Muscle layer of duodenum (tissue), 2 donors: Measurements from ENCODE around the gene RESP18.

ENCODE experiments used
- H3K27ac ChIP-seq: one replicate; pipeline ENCODE4 v1.7.0; 2013; ENCODE audit warnings: mild to moderate bottlenecking, low read length
- H3K27me3 ChIP-seq: one replicate; pipeline ENCODE4 v1.7.0; 2013; ENCODE audit warnings: low read depth, mild to moderate bottlenecking, control low read depth, low read length
- H3K36me3 ChIP-seq, 2 donors: one replicate each; pipeline ENCODE4 v1.7.0; 2013; ENCODE audit warnings: low read length in 2 of 2, control low read depth in 1 of 2, mild to moderate bottlenecking in 1 of 2; ENCODE audit not compliant: insufficient read depth in 2 of 2, control insufficient read depth in 1 of 2
- H3K4me1 ChIP-seq, 2 donors: one replicate each; pipeline ENCODE4 v1.7.0; 2013; ENCODE audit warnings: low read length in 2 of 2, mild to moderate bottlenecking in 2 of 2, control low read depth in 1 of 2, moderate library complexity in 1 of 2; ENCODE audit not compliant: insufficient read depth in 2 of 2, control insufficient read depth in 1 of 2
- H3K4me3 ChIP-seq, 2 donors: one replicate each; pipeline ENCODE4 v1.7.0; 2013; ENCODE audit warnings: low read length in 2 of 2, low read depth in 1 of 2, mild to moderate bottlenecking in 1 of 2
- H3K9me3 ChIP-seq, 2 donors: one replicate each; pipeline ENCODE4 v1.7.0; 2013; ENCODE audit warnings: low read length in 2 of 2, control low read depth in 1 of 2, mild to moderate bottlenecking in 1 of 2; ENCODE audit not compliant: control insufficient read depth in 1 of 2
- donor health status: healthy.

RESP18 gene

DNA sequence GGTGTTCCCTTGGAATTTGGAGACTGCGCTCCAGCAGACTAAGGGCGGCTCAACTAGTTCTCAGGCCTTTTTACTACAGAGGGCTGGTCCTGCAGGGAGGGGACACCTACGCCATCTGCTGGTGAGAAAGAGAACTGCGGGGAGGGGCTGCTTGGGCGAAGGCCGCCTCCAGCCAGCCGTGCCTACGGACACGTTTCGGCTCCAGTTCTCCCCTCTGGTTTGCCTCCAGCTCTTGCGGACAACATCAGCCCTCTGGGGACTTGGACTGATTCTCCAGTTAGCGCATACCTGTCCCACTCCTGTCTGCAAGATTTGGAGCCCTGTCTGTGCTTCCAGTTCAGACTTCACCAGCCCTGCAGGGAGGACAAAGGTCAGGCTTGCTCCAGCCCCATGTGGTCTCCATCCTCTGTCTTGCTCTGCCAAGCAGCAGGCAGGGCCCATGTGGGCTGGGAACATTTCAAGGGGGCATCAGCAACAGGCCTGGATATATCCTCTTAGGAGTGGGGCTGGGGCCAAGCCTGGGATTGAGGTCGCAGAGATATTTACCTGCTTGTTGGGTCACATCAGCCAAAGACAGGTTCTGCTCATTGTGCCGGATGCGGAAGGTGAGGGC, 33.7 kb downstream of the RESP18 start:
- Histone ChIP-seq H3K27ac (no peak overlapping the region), H3K9me3 (no peaks in the 10 kb centered on the region), H3K4me3 (no peak overlapping the region), H3K36me3 (no peaks in the 10 kb centered on the region), H3K27me3 (peaks cover 6% of the 10 kb centered on the region), H3K4me1 (peaks cover 0 to 5% of the 10 kb centered on the region in 2 donors)

GRCh38 chr2:219297766-219298456, 34.6 kb downstream of the RESP18 start:
- Histone ChIP-seq H3K27me3 (peaks cover 6% of the 10 kb centered on the region), H3K4me1 (peaks cover 0 to 5% of the 10 kb centered on the region in 2 donors), H3K9me3 (no peaks in the 10 kb centered on the region), H3K36me3 (no peaks in the 10 kb centered on the region), H3K4me3 (no peak overlapping the region), H3K27ac (no peak overlapping the region)

DNA sequence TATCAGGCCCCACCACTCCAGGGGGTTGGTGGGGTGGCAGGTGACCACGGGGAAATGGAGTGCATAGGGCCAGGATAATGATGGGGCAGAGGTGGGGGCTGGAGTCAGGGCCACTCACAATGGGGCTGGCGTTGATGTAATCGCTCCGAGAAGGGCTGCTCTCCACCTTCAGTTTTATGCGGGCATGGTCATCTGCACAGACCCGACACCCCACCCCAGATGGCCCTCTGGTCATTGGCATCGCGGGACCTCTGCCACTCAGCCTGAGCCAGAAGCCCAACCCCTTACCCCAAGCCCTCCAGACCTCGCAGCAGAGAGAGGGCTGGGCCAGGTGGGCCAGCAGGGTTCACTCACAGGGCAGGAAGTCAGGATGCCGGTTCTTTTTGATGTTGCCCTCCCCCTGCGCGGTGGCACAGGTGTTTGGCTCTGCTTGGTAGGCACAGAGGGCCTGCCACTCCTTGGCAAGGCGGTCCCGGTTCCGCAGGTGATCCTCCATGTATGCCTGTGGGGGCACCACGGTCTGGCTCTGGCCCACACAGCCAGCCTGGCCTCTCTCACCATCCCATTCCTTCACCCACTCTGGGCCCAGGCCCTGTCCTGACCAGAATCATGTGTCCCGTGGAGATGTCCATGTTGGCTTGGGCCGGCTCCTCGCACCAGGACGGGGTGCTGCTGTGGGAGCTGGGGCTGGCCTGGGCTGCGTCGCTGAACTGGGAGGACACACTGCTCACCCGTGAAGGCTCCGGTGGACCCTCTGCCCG, 35.7 kb downstream of the RESP18 start:
- Histone ChIP-seq H3K36me3 (no peaks in the 10 kb centered on the region), H3K4me3 (no peak overlapping the region), H3K27me3 (peaks cover 6% of the 10 kb centered on the region), H3K27ac (no peak overlapping the region), H3K9me3 (no peaks in the 10 kb centered on the region), H3K4me1 (peaks cover 0 to 5% of the 10 kb centered on the region in 2 donors)

DNA sequence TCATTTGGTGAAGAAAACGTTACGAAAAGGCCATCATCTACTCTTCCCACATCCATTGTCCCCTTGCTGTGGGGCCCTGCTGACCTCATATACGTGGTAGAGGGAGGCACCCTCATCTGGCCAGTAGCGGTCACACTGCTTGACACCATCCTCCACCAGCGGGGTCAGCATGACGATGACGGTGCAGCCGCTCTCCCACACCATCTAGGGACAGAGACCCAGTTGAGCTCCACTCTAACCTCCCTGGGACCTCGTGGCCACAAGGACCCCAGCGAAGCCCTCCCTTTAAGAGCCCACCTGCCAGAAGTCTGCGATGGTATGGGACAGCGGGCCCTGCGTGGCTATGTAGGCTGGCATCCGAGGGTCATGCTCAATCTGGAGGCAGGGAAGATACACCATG, 36.4 kb downstream of the RESP18 start:
- Histone ChIP-seq H3K4me3 (no peak overlapping the region), H3K4me1 (peaks cover 0 to 5% of the 10 kb centered on the region in 2 donors), H3K27me3 (peaks cover 6% of the 10 kb centered on the region), H3K27ac (no peak overlapping the region), H3K9me3 (no peaks in the 10 kb centered on the region), H3K36me3 (no peaks in the 10 kb centered on the region)

DNA sequence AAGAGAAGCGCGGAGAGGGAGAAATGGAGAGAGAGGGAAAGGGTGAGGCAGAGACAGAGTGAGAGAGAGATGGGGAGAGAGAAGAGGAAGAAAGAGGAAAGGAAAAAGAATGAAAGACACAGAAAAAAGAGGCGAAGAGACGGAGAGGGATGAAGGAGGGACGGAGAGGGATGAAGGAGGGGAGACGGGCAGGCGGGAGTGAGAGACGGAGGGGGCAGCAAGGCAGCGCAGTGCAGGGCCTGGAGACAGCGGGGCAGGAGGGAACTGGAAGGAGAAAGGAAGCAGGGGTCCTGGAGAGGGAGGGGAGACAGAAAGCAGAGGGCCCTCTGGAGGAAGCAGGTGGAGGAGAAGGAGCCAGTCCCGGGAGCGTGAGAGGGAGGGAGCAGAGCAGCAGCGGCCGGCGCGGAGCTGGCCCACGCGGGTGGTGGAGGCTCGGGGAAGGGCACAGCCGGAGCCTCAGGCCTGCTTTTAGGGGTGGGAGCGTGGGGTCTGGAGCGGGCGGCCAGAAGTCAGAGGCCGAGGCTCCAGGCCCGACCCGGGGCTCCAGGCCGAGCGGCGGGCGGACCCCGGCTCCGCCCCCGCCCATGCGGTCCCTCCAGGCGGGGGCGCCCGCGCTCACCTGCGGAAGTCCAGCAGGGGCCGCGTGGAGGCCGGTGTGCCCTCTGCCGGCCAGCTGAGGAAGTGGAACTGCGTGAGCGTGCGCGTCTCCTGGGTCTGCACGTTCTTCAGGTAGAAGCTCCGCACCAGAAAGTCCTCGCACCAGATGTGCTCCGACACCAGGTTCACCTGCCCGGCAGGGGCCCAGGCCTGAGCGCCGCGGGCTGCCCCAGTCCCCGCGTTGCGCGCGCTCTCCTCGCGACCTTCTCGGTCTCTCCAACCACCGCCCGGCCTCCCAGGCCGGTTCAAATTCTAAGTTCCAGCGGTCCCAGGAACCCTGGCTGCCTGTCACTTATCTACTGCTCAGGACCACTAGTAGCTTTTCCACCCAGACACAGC, 37.9 kb downstream of the RESP18 start:
- Histone ChIP-seq H3K4me1 (peaks cover 0 to 8% of the 10 kb centered on the region in 2 donors), H3K27ac (peak overlapping the region; percentile 23), H3K36me3 (no peaks in the 10 kb centered on the region), H3K9me3 (no peaks in the 10 kb centered on the region), H3K27me3 (no peaks in the 10 kb centered on the region), H3K4me3 (peak overlapping the region; percentile 27 to 65)

DNA sequence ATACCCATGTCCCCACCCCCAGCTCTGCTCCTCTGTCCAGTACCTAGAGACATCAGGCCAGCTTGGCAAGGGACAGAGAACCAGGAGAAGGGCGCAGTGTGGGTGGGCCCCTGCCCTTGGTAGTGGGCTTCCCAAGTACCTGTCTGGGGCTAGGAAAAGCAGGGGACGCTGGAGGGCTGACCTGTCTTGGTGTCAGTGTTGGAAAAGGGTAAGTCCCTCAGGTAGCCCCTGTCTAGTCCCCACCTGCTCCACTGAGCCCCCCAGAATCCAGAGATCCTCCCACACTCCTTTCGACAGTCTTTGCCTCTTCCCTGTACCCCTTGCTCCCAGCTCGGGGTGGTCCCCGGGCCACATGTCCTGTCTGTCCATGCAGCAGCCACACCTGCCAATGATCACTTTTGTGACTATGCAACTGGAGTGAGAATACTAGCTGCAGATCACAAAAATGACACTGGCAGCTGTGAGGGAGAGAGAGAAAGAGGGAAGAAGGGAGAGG, 38.8 kb downstream of the RESP18 start:
- no peaks in the 10 kb centered on the region for H3K9me3 ChIP-seq
- peaks cover 3 to 15% of the 10 kb centered on the region in 2 donors for H3K4me1 ChIP-seq
- H3K4me3 ChIP-seq, result peak overlapping the region in 1 of 2 donors; percentile 13
- no peak overlapping the region for H3K27ac ChIP-seq
- H3K36me3 ChIP-seq, result no peaks in the 10 kb centered on the region
- no peaks in the 10 kb centered on the region for H3K27me3 ChIP-seq

GRCh38 chr2:219292616-219293015, 39.9 kb downstream of the RESP18 start:
- Histone ChIP-seq H3K4me3 (no peak overlapping the region), H3K27ac (no peak overlapping the region), H3K9me3 (no peaks in the 10 kb centered on the region), H3K4me1 (peaks cover 3 to 15% of the 10 kb centered on the region in 2 donors), H3K36me3 (no peaks in the 10 kb centered on the region), H3K27me3 (no peaks in the 10 kb centered on the region)

DNA sequence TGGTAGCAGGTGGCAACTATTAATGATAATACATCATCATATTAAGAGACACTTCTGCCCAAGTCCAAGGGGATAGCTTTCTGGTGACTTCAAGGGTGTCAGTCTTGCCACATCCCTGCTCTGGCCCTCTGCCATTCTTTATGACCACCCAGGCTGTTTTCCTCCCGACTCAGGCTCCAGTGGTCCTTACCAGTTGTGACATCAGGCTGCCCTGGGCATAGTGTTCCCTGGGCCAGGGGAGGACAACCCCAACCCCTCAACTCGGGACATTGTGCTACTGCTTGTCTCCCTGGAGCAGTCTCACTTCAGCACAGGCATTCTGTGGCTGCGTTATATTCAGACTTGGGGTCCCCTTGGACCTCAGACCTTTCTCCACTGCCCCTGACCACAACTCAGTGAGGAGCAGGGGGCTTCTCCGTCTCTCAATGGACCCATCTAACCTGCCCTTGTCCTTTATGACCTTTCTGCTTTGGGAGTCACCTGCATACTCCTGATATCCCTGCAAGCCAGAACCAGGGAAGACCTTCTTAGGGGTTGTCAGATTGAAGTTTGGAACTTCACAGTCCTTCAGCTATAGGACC, 40.5 kb downstream of the RESP18 start:
- H3K4me3 ChIP-seq, result no peak overlapping the region
- no peaks in the 10 kb centered on the region for H3K36me3 ChIP-seq
- H3K27ac ChIP-seq, result no peak overlapping the region
- H3K9me3 ChIP-seq, result no peaks in the 10 kb centered on the region
- no peaks in the 10 kb centered on the region for H3K27me3 ChIP-seq
- peaks cover 3 to 15% of the 10 kb centered on the region in 2 donors for H3K4me1 ChIP-seq

DNA sequence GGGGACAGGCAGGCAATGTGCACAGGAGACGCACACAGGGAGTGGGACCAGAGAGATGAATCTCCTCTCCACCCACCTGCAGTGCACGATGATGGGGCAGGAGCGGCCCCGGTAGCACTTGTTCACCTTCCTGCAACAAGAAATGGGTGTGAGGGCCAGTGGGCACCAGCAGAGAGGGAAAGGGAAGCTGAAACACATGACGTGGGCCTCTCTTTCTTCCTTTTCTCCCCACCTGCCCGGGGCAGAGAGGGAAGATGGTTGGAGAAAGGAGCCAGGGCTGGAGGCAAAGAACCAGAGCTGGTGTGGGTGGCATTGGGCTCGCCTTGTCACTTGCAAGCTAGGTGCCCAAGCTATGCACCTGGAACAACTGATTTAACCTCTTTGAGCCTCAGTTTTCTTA, 41.1 kb downstream of the RESP18 start:
- Histone ChIP-seq H3K4me1 (peaks cover 3 to 15% of the 10 kb centered on the region in 2 donors), H3K9me3 (no peaks in the 10 kb centered on the region), H3K27ac (no peak overlapping the region), H3K27me3 (no peaks in the 10 kb centered on the region), H3K4me3 (no peak overlapping the region), H3K36me3 (no peaks in the 10 kb centered on the region)

DNA sequence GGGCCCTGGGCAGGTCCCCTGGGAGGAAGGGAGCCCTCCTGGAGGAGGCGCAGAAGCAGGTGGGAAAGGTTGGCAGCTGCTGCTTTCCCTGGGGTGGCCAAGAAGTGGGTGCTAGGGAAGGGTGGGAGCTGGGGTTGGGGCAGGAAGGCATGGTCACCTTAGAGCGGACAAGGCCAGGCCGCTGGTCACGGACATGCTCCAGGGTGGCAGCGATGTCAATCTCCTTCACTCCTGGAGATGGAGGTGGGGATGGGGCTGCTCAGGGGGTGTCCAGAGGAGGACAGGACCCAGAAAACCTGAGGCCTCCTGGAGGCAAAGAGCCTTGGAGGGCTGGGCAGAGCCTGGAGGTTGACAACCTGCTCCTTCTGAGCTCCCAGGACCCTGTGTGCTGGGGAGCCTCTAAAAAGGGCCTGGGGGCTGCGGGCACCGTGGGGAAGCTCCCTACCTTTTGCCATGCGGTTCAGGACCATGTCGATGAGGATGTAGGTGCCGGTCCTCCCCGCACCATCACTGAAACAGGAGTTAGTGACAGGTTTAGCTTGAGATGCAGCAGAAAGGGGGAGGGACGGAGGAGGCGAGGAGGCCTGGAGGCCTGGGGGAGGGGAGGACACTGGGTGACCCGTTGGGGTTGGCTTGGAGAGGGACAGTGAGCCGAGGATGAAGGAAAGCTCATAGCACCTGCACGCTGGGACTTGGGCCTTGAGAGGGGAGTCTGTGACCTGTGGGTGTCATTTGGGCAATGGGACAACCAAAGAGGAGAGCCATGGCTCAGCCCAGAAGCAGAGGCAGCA, 42.0 kb downstream of the RESP18 start:
- no peaks in the 10 kb centered on the region for H3K9me3 ChIP-seq
- H3K27ac ChIP-seq, result no peak overlapping the region
- H3K4me1 ChIP-seq, result peaks cover 3 to 16% of the 10 kb centered on the region in 2 donors
- H3K27me3 ChIP-seq, result no peaks in the 10 kb centered on the region
- H3K36me3 ChIP-seq, result peaks cover 0 to 2% of the 10 kb centered on the region in 2 donors
- no peak overlapping the region for H3K4me3 ChIP-seq
